Heart right ventricle (tissue), 16 donors: ENCODE results near the gene STXBP2. TPM values are rescaled to one million over a fixed set of nuclear protein-coding genes. Genes with fewer than 3 reads are reported as not detected.

ENCODE experiments used
- ATAC-seq, 8 donors: fragments of 200-7000 bp; cut with Tn5 transposase; one replicate each; pipeline ENCODE4 v1.9.1; 2020; ENCODE audit warnings: mild to moderate bottlenecking in 8 of 8, moderate library complexity in 8 of 8, moderate number of reproducible peaks in 1 of 8
- DNase-seq, 2 donors: peaks; one replicate each; pipeline ENCODE4 v3.0.0-alpha.2; 2020
- H3K27ac ChIP-seq, 10 donors: fragments of 200-600 bp; sonication (generic) in 2 of 10; one replicate each; pipeline versions ENCODE4 v1.5.0 to v1.8.0; 2020 to 2022; ENCODE audit warnings: mild to moderate bottlenecking in 3 of 10
- H3K27me3 ChIP-seq, 7 donors: fragments of 200-600 bp; one replicate each; pipeline ENCODE4 v1.8.0; 2021 to 2022; ENCODE audit warnings: mild to moderate bottlenecking in 2 of 7
- H3K36me3 ChIP-seq, 9 donors: fragments of 200-600 bp; sonication (generic) in 1 of 9; one replicate each; pipeline versions ENCODE4 v1.5.0 to v1.8.0; 2020 to 2022; ENCODE audit warnings: mild to moderate bottlenecking in 2 of 9
- H3K4me1 ChIP-seq, 9 donors: fragments of 200-600 bp; sonication (generic) in 1 of 9; one replicate each; pipeline versions ENCODE4 v1.5.0 to v1.8.0; 2020 to 2022; ENCODE audit warnings: mild to moderate bottlenecking in 4 of 9
- H3K4me3 ChIP-seq, 10 donors: fragments of 200-600 bp; sonication (generic) in 2 of 10; one replicate each; pipeline versions ENCODE4 v1.5.0 to v1.8.0; 2020 to 2022; ENCODE audit warnings: mild to moderate bottlenecking in 7 of 10, moderate library complexity in 2 of 10
- H3K9me3 ChIP-seq, 11 donors: fragments of 200-600 bp in 10 of 11; sonication (generic) in 2 of 11; one replicate each; pipeline versions ENCODE4 v1.5.0 to v1.8.0; 2013 to 2022; ENCODE audit warnings: mild to moderate bottlenecking in 2 of 11, control low read depth in 1 of 11, moderate library complexity in 1 of 11
- CTCF ChIP-seq, 9 donors: fragments of 200-600 bp; sonication (generic) in 2 of 9; IDR thresholded peaks; one replicate each; pipeline versions ENCODE4 v1.5.0 to v1.8.0; 2021 to 2022; ENCODE audit warnings: antibody characterized with exemption in 9 of 9, mild to moderate bottlenecking in 5 of 9, moderate library complexity in 1 of 9
- WGBS, 2 donors: extraction: QIAGEN DNeasy Blood & Tissue Kit; methylation state at CpG; one replicate each; pipeline ENCODE4 v1.1.7; 2013; ENCODE audit warnings: inconsistent platforms in 1 of 2; 5-methylcytosine and 5-hydroxymethylcytosine counted together
- intact Hi-C, 10 donors: fragments of 100-400 bp; cut with DNase I; formaldehyde crosslinking; loops; one replicate each; pipeline versions ENCODE4 v1.11.1 to v1.14.2; 2022
- polyA plus RNA-seq, 2 donors: library from polyadenylated mRNA; stranded (reverse); fragments of 200-250 nt; gene quantifications; one replicate each; pipeline ENCODE4 v1.2.3, GENCODE V29; 2013
- total RNA-seq, 10 donors: library from RNA; stranded (reverse); fragmentation: NEBNext Ultra II Directional in 3 of 10; extraction: Animal tissue kit (Norgen Biotek cat#: 25700) in 3 of 10; gene quantifications; one replicate each; pipeline versions ENCODE4 v1.2.1 to v1.2.4, GENCODE V29; 2021 to 2023
- donor health status: Arrhythmogenic right ventricular cardiomyopathy.
- donor health status: ischemic (EF 13 %, LVEDD 7.1; RV severe dilation, severe dysfunction).
- donor health status: healthy with polysubstance abuse.
- donor health status: DM: no; HTN: yes; CAD: no.
- donor health status: DM: no; HTN: no; CAD: no.
- donor health status: ischemic (EF 25% LVEDD 6.9; RV normal size, moderate dysfunction).
- donor health status: ischemic (EF 25% LVEDD 5.7; RV mildly dilated, moderate dysfunction).
- donor health status: healthy.
- donor health status: DM: yes; HTN: yes; CAD: no.
- donor health status: Ischemic cardiomyopathy.
- donor health status: ischemic (EF 35%, LVEDD 5.7; RV mildly dilated, moderate dysfunction).
- donor health status: nonischemic (EF 11% LVEDD 7.7; RV severe dilation, severe dysfunction).
- donor health status: DM: yes; HTN: yes; CAD: no.
- donor health status: PGD.
- donor health status: ischemic (EF 29% LVEDD 5.4; RV normal size, mild dysfunction).
- donor health status: nonischemic (EF 23%, LVEDD 6.1; RV moderate dilation, normal function).

Gene STXBP2
- total and polyA plus RNA-seq, 12 donors, result 1.6 to 19.6 (median 4.0) TPM

- 60 to 63% methylated on average over 8 of the region's 8 CpGs for WGBS, 2 donors
- Histone ChIP-seq H3K9me3 (no peaks in the 10 kb centered on the region), H3K4me3 (no peak overlapping the region), H3K36me3 (no peaks in the 10 kb centered on the region), H3K4me1 (peaks cover 0 to 37% (median 0%) of the 10 kb centered on the region in 9 donors), H3K27ac (peak overlapping the region in 1 of 10 donors; percentile 84), H3K27me3 (peaks cover 0 to 15% (median 0%) of the 10 kb centered on the region in 7 donors)
- intact Hi-C loops, result loop anchor here in 7 of 10 donors (5.0 to 10.0 kb wide), 3 partner anchors 140 to 148 kb away; no protein-coding TSS in a partner anchor
- ATAC-seq, result no peak
- TF ChIP-seq CTCF (IDR thresholded peaks at IDR 0.05), result no peak
- DNase-seq, result no peak
Measured at GRCh38 chr19:7654401-7654800, 17.5 kb downstream of the STXBP2 start.

- Histone ChIP-seq H3K27ac (peak overlapping the region in 1 of 10 donors; percentile 84), H3K4me3 (no peak overlapping the region), H3K27me3 (peaks cover 0 to 18% (median 0%) of the 10 kb centered on the region in 7 donors), H3K36me3 (no peaks in the 10 kb centered on the region), H3K4me1 (peaks cover 0 to 37% (median 0%) of the 10 kb centered on the region in 9 donors), H3K9me3 (no peaks in the 10 kb centered on the region)
- intact Hi-C loops, result loop anchor here in 2 of 10 donors (10.0 kb wide), 1 partner anchor 139 kb away; no protein-coding TSS in a partner anchor
- TF ChIP-seq CTCF (IDR thresholded peaks at IDR 0.05), result no peak
- whole genome bisulfite sequencing, 2 donors, result 57 to 62% methylated on average over 8 of the region's 8 CpGs
- DNase-seq, result no peak
- ATAC-seq, result no peak
Measured at GRCh38 chr19:7655581-7655980, 18.7 kb downstream of the STXBP2 start.

- intact Hi-C loops, result loop anchor here in 2 of 10 donors (10.0 kb wide), 1 partner anchor 138 kb away; no protein-coding TSS in a partner anchor
- DNase-seq, result no peak
- peaks cover 0 to 22% (median 1%) of the 10 kb centered on the region in 7 donors for H3K27me3 ChIP-seq
- peaks cover 0 to 31% (median 0%) of the 10 kb centered on the region in 9 donors for H3K4me1 ChIP-seq
- peak overlapping the region in 1 of 10 donors; percentile 84 for H3K27ac ChIP-seq
- H3K36me3 ChIP-seq, result no peaks in the 10 kb centered on the region
- 42 to 44% methylated on average over 14 of the region's 14 CpGs for WGBS, 2 donors
- no peaks in the 10 kb centered on the region for H3K9me3 ChIP-seq
- TF ChIP-seq CTCF (IDR thresholded peaks at IDR 0.05), result no peak
- peak overlapping the region in 1 of 10 donors; percentile 18 for H3K4me3 ChIP-seq
- ATAC-seq, result peak in 2 of 8 donors; percentile 33 to 52
Measured at GRCh38 chr19:7657131-7657751, 20.3 kb downstream of the STXBP2 start.

GRCh38 chr19:7658219-7658686, 21.3 kb downstream of the STXBP2 start:
- Histone ChIP-seq H3K4me3 (no peak overlapping the region), H3K27ac (peak overlapping the region in 1 of 10 donors; percentile 84), H3K27me3 (peaks cover 0 to 29% (median 7%) of the 10 kb centered on the region in 7 donors), H3K9me3 (no peaks in the 10 kb centered on the region), H3K4me1 (peaks cover 0 to 28% (median 0%) of the 10 kb centered on the region in 9 donors), H3K36me3 (no peaks in the 10 kb centered on the region)
- ATAC-seq (no peak), DNase-seq (no peak)
- WGBS, 2 donors, result 32 to 38% methylated on average over 9 of the region's 9 CpGs
- intact Hi-C loops, result loop anchor here in 2 of 10 donors (10.0 kb wide), 1 partner anchor 137 kb away; no protein-coding TSS in a partner anchor
- TF ChIP-seq CTCF (IDR thresholded peaks at IDR 0.05), result no peak
